IPS DF 4.7 (cell line): ENCODE results near the gene NBPF3.
"Not testable (repeated sequence)": the region's sequence is repeated elsewhere in the genome, so short reads cannot be mapped to it uniquely, and the experiment has no call there.

Source experiments
- DNase-seq: peaks from one replicate; pipeline ENCODE4 v3.0.0-alpha.2; 2013; ENCODE audit warnings: low spot score; ENCODE audit errors: extremely low read depth

The NBPF3 gene

GRCh38 chr1:21438646-21439312, 1.2 kb upstream of the NBPF3 start:
- DNase-seq: not testable (repeated sequence)

GRCh38 chr1:21439345-21439720, 604 bp upstream of the NBPF3 start:
- no peak for DNase-seq

GRCh38 chr1:21440630-21441125, 741 bp downstream of the NBPF3 start:
- not testable (repeated sequence) for DNase-seq

- DNase-seq: not testable (repeated sequence)
Measured at GRCh38 chr1:21446647-21447046, 6.7 kb downstream of the NBPF3 start.

GRCh38 chr1:21447311-21447710, 7.4 kb downstream of the NBPF3 start:
- no peak for DNase-seq

- DNase-seq: no peak
Measured at GRCh38 chr1:21449906-21450305, 10.0 kb downstream of the NBPF3 start.

GRCh38 chr1:21451212-21451611, 11.3 kb downstream of the NBPF3 start:
- DNase-seq: no peak

- DNase-seq: no peak
Measured at GRCh38 chr1:21451981-21452411, 12.1 kb downstream of the NBPF3 start.

GRCh38 chr1:21453964-21454614, 14.2 kb downstream of the NBPF3 start:
- DNase-seq: not testable (repeated sequence)

GRCh38 chr1:21454904-21455303, 15.0 kb downstream of the NBPF3 start:
- not testable (repeated sequence) for DNase-seq

GRCh38 chr1:21457654-21458053, 17.7 kb downstream of the NBPF3 start:
- no peak for DNase-seq

- DNase-seq: not testable (repeated sequence)
Measured at GRCh38 chr1:21465127-21465526, 25.2 kb downstream of the NBPF3 start.

GRCh38 chr1:21467946-21468345, 28.0 kb downstream of the NBPF3 start:
- DNase-seq: not testable (repeated sequence)

GRCh38 chr1:21468599-21468998, 28.7 kb downstream of the NBPF3 start:
- DNase-seq: no peak

GRCh38 chr1:21469581-21469980, 29.6 kb downstream of the NBPF3 start:
- DNase-seq: no peak

- no peak for DNase-seq
Measured at GRCh38 chr1:21472861-21473260, 32.9 kb downstream of the NBPF3 start.

GRCh38 chr1:21478356-21478755, 38.4 kb downstream of the NBPF3 start:
- DNase-seq: no peak

GRCh38 chr1:21483881-21484280, 43.9 kb downstream of the NBPF3 start:
- DNase-seq: not testable (repeated sequence)

- DNase-seq: no peak
Measured at GRCh38 chr1:21489146-21489545, 49.2 kb downstream of the NBPF3 start.

GRCh38 chr1:21490774-21491487, 51.0 kb downstream of the NBPF3 start:
- DNase-seq: no peak

GRCh38 chr1:21491488-21492355, 51.8 kb downstream of the NBPF3 start:
- no peak for DNase-seq

GRCh38 chr1:21492356-21492625, 52.4 kb downstream of the NBPF3 start:
- DNase-seq: no peak
